DMS53 treated with DMSO at 0.1 percent for 48 hours (cell line): ENCODE measurements around the gene SPTBN1.

Experiments
- DNase-seq: peaks from one replicate; lab custom pipeline; 2025; ENCODE audit not compliant: unreplicated experiment; lab: John Stamatoyannopoulos, UW

SPTBN1 gene

GRCh38 chr2:54603796-54604195 is 147.7 kb downstream of the SPTBN1 start:
- DNase-seq = no peak

GRCh38 chr2:54604871-54605270 is 148.7 kb downstream of the SPTBN1 start:
- DNase-seq = no peak

- no peak for DNase-seq
Measured at GRCh38 chr2:54605836-54606235, 149.7 kb downstream of the SPTBN1 start.

- DNase-seq = no peak
Measured at GRCh38 chr2:54606393-54606958, 150.3 kb downstream of the SPTBN1 start.

- no peak for DNase-seq
Measured at GRCh38 chr2:54608224-54608623, 152.1 kb downstream of the SPTBN1 start.

- DNase-seq = no peak
Measured at GRCh38 chr2:54609241-54609640, 153.1 kb downstream of the SPTBN1 start.

GRCh38 chr2:54609647-54610046 is 153.5 kb downstream of the SPTBN1 start:
- no peak for DNase-seq

GRCh38 chr2:54610700-54611099 is 154.6 kb downstream of the SPTBN1 start:
- DNase-seq = peak; percentile 8

- no peak for DNase-seq
Measured at GRCh38 chr2:54611830-54612545, 155.9 kb downstream of the SPTBN1 start.

- DNase-seq = no peak
Measured at GRCh38 chr2:54613386-54613785, 157.3 kb downstream of the SPTBN1 start.

- no peak for DNase-seq
Measured at GRCh38 chr2:54613794-54614257, 157.7 kb downstream of the SPTBN1 start.

GRCh38 chr2:54614819-54615218 is 158.7 kb downstream of the SPTBN1 start:
- DNase-seq = no peak

- no peak for DNase-seq
Measured at GRCh38 chr2:54615832-54616534, 159.9 kb downstream of the SPTBN1 start.

GRCh38 chr2:54617409-54617808 is 161.3 kb downstream of the SPTBN1 start:
- DNase-seq = no peak

GRCh38 chr2:54618646-54619565 is 162.8 kb downstream of the SPTBN1 start:
- DNase-seq = no peak

- DNase-seq = no peak
Measured at GRCh38 chr2:54619660-54620231, 163.6 kb downstream of the SPTBN1 start.

GRCh38 chr2:54620948-54621347 is 164.8 kb downstream of the SPTBN1 start:
- DNase-seq = no peak

- no peak for DNase-seq
Measured at GRCh38 chr2:54624591-54625071, 168.5 kb downstream of the SPTBN1 start.

GRCh38 chr2:54626131-54626530 is 170.0 kb downstream of the SPTBN1 start:
- DNase-seq = no peak

GRCh38 chr2:54626884-54627283 is 170.8 kb downstream of the SPTBN1 start:
- no peak for DNase-seq

GRCh38 chr2:54627973-54628372 is 171.8 kb downstream of the SPTBN1 start:
- DNase-seq = no peak
